Measurements from ENCODE around the gene LSAMP. TPM values are rescaled to one million over a fixed set of nuclear protein-coding genes. Genes with fewer than 3 reads are reported as not detected.

LSAMP gene
- total RNA-seq, 1 donor from 2014 or later = 30.1 TPM

DNA sequence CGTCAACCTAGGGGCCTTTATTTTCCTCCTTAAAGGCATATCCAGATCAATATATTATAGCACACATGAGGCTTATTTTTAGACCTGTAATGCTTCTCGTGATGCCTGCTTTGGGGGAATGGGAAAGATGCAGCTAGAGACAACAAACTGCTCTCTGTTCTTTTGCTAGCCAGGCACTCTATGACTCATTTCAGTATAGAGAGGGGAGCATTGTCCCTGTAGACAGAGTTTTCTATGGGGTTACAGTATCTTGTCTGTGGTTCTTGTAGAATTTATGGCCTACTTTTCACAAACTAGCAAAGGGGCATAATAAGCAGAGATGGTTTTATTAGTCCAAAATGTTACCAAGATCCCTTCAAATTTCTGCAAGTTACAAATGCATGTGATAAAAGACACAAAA lies 305.6 kb downstream of the LSAMP start:
- Mint-ChIP-seq H3K27ac (no peak overlapping the region), H3K36me3 (no peaks in the 10 kb centered on the region), H3K4me3 (no peak overlapping the region), H3K9me3 (no peaks in the 10 kb centered on the region), H3K4me1 (peaks cover 26% of the 10 kb centered on the region), H3K27me3 (ENCODE audit: low read depth) (no peaks in the 10 kb centered on the region)
- TF ChIP-seq, protein P1, sequence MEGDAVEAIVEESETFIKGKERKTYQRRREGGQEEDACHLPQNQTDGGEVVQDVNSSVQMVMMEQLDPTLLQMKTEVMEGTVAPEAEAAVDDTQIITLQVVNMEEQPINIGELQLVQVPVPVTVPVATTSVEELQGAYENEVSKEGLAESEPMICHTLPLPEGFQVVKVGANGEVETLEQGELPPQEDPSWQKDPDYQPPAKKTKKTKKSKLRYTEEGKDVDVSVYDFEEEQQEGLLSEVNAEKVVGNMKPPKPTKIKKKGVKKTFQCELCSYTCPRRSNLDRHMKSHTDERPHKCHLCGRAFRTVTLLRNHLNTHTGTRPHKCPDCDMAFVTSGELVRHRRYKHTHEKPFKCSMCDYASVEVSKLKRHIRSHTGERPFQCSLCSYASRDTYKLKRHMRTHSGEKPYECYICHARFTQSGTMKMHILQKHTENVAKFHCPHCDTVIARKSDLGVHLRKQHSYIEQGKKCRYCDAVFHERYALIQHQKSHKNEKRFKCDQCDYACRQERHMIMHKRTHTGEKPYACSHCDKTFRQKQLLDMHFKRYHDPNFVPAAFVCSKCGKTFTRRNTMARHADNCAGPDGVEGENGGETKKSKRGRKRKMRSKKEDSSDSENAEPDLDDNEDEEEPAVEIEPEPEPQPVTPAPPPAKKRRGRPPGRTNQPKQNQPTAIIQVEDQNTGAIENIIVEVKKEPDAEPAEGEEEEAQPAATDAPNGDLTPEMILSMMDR (IDR thresholded peaks at IDR 0.05; ENCODE audit: unreplicated experiment) = no peak
- DNase-seq (ENCODE audit: low spot score in 2 of 2, unreplicated experiment in 2 of 2) = no peak

DNA sequence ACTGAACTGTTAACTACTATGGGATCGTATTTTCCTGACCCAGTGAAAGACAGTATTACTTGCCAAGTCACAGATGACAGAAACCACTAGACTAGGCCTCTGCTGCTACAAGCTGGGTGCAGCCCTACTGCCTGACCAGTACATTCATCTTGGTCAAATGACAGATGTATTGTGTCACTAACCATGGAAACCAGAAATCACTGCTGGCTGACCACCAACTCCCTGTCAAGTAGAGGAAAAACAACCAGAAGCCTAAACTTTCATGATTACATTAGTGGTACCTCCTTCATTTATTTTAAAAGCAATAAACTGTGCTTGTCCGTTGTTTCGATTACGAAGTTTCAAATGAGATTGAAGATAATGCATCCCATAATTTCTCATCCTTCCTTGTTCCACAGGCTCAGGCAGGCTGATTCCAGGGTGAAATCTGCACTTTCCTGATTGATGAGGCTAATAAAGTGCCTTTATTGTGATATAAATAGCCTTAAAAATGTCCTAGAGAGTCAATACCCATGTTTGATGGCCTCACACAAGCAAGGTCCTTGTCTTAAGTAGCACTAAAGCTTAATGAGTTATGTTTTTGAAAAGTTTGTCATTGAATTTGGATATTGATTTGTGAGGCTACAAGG lies 309.7 kb downstream of the LSAMP start:
- peaks cover 30% of the 10 kb centered on the region for H3K4me1 Mint-ChIP-seq
- peak overlapping the region; percentile 44 for H3K27ac Mint-ChIP-seq
- no peaks in the 10 kb centered on the region for H3K27me3 Mint-ChIP-seq (ENCODE audit: low read depth)
- TF ChIP-seq, protein P1 (IDR thresholded peaks at IDR 0.05; ENCODE audit: unreplicated experiment) = no peak
- H3K36me3 Mint-ChIP-seq = no peaks in the 10 kb centered on the region
- no peak for DNase-seq (ENCODE audit: low spot score in 2 of 2, unreplicated experiment in 2 of 2)
- no peaks in the 10 kb centered on the region for H3K9me3 Mint-ChIP-seq
- H3K4me3 Mint-ChIP-seq = no peak overlapping the region

DNA sequence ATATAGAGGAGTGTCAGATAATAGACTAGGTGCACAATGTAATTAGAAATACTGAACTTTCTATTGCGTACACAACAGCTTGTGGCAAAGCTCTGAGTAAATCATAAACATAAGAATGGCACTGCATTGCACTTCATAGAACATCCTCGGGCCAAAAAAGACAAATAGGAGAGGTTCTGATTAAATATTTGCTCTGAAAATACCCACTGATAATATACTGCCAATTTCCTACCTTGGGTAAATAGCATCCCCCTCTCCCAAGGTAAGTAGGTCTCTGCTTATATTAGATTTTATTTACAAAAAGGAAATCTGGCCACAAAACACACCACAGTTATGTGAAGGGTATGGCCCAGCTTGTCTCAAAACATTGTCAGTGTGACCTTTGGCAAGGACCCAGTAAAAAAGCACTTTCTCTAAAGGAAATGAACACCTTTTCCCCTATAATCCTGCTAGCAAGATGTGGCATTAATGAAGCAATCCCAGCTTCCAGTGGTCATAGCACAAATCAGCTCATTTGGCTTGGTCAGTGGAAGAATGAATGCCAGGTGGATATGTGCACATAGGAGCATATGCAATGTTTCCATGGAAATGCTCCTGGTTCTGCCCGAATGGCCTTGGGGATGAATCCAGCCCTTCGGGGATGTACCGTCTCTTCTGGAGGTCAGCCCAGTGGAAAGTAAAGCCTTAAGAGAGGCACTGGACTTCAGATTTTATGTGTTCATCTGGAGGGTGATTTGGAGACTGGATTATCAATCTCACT lies 315.9 kb downstream of the LSAMP start:
- H3K27me3 Mint-ChIP-seq (ENCODE audit: low read depth) = no peaks in the 10 kb centered on the region
- H3K4me1 Mint-ChIP-seq = peaks cover 1% of the 10 kb centered on the region
- no peaks in the 10 kb centered on the region for H3K36me3 Mint-ChIP-seq

DNA sequence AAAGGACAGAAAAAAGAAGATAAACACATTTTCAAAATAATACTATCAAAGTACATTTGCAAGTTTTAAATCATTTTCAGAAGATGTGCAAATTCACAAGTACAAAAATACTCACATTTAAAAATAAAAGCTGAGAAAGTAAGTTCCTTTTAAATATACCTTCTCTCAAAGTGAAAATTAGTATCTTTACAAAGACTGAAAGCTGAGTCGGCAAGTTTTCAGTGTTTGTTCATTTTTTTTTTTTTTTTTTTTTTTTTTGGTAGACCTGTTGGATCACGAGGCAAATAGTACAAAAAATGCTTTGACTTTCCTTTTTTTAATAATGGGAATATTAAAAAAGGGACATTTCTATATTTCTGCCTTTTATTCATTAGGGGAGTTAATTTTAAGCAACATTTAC lies 317.8 kb downstream of the LSAMP start:
- TF ChIP-seq, protein P1 (IDR thresholded peaks at IDR 0.05; ENCODE audit: unreplicated experiment) = no peak
- Mint-ChIP-seq H3K4me1 (no peaks in the 10 kb centered on the region), H3K4me3 (no peak overlapping the region), H3K9me3 (no peaks in the 10 kb centered on the region), H3K27ac (no peak overlapping the region), H3K27me3 (ENCODE audit: low read depth) (no peaks in the 10 kb centered on the region), H3K36me3 (no peaks in the 10 kb centered on the region)
- DNase-seq (ENCODE audit: low spot score in 2 of 2, unreplicated experiment in 2 of 2) = no peak

More for the DNA sequence above, 315.9 kb downstream of the LSAMP start:
- H3K9me3 Mint-ChIP-seq = no peaks in the 10 kb centered on the region
- DNase-seq (ENCODE audit: low spot score in 2 of 2, unreplicated experiment in 2 of 2) = no peak
- no peak overlapping the region for H3K4me3 Mint-ChIP-seq
- TF ChIP-seq, protein P1 (IDR thresholded peaks at IDR 0.05; ENCODE audit: unreplicated experiment) = no peak
- H3K27ac Mint-ChIP-seq = no peak overlapping the region

DNA sequence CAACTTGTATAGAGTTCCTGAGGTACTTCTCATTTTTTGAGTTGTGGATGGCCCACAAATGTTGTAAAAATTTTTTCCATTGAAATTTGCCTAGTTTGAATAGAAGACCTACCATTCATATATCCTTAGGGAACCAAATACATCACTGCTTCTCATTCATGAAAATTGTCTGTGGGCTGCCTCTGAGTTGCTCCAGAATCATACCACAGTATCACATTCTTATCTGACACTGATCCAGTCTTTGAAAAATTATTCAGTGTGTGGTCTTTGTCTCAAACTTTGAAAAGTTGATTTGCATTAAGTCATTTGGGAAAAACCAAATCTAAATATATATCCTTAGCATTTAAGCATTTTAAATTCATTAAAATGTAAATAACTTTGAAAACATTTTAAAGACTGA lies 321.1 kb downstream of the LSAMP start:
- no peaks in the 10 kb centered on the region for H3K36me3 Mint-ChIP-seq
- no peak overlapping the region for H3K27ac Mint-ChIP-seq
- no peak overlapping the region for H3K4me3 Mint-ChIP-seq
- no peaks in the 10 kb centered on the region for H3K9me3 Mint-ChIP-seq
- DNase-seq (ENCODE audit: low spot score in 2 of 2, unreplicated experiment in 2 of 2) = no peak
- H3K27me3 Mint-ChIP-seq (ENCODE audit: low read depth) = no peaks in the 10 kb centered on the region
- TF ChIP-seq, protein P1 (IDR thresholded peaks at IDR 0.05; ENCODE audit: unreplicated experiment) = no peak
- H3K4me1 Mint-ChIP-seq = no peaks in the 10 kb centered on the region
